Measurements from ENCODE around the gene ROBO2. TPM values are rescaled to one million over a fixed set of nuclear protein-coding genes. Genes with fewer than 3 reads are reported as not detected.

ROBO2 gene
- total and polyA plus RNA-seq, 10 of the 15 experiments (the other 5 are each of a cell fraction or from before 2014, with no cell fraction given) = 0.22 to 2.5 (median 0.81) TPM

- DNase-seq (ENCODE audit: low read depth, low spot score) (no peak), FAIRE-seq (no peak), ATAC-seq (no peak)
- RAD21 ChIA-PET (ENCODE audit: unreplicated experiment) = no interaction called here
- H3K79me2 ChIP-seq (ENCODE audit: control insufficient read depth, insufficient read depth, low read length) = no peaks in the 10 kb centered on the region
- no peak overlapping the region for H3K4me3 ChIP-seq
- H3K4me1 ChIP-seq (ENCODE audit: control insufficient read depth, insufficient read depth, low read length) = no peaks in the 10 kb centered on the region
- H3K9me3 ChIP-seq (replicated peaks; ENCODE audit: control insufficient read depth, insufficient read depth, low read length) = no peaks in the 10 kb centered on the region
- BruUV-seq (replicated peaks) = no TSS peak
- SMC1A ChIA-PET (ENCODE audit: uncharacterized antibody, unreplicated experiment) = no interaction called here
- intact Hi-C loops (cut with micrococcal nuclease; ENCODE audit: unreplicated experiment) = no loop called here
- no peak overlapping the region for H3K9ac ChIP-seq (ENCODE audit: control insufficient read depth, insufficient read depth, low read length)
- H4K20me1 ChIP-seq (ENCODE audit: control insufficient read depth, insufficient read depth) = no peaks in the 10 kb centered on the region
- no peak overlapping the region for H3K27ac ChIP-seq (ENCODE audit: control insufficient read depth, insufficient read depth)
- in situ Hi-C loops (cut with MboI) = no loop called here
- 44% methylated on average over 11 of the region's 11 CpGs for WGBS (ENCODE audit: insufficient coverage, insufficient replicate concordance, low lambda C conversion rate, missing lambda C conversion rate)
- no peak overlapping the region for H3K4me2 ChIP-seq (ENCODE audit: control insufficient read depth, insufficient read depth)
- POLR2A ChIA-PET = no interaction called here
- CTCF ChIA-PET = no interaction called here
- no peaks in the 10 kb centered on the region for H3K27me3 ChIP-seq (replicated peaks in 1 of 2; ENCODE audit: control insufficient read depth in 2 of 2, insufficient read depth in 2 of 2, low read length in 1 of 2)
- no peak overlapping the region for H2AFZ ChIP-seq (ENCODE audit: control insufficient read depth, low read depth, low read length)
- H3K36me3 ChIP-seq (ENCODE audit: control insufficient read depth in 2 of 2, insufficient read depth in 2 of 2, low read length in 1 of 2) = no peaks in the 10 kb centered on the region
- TF ChIP-seq HDAC6 (IDR thresholded peaks at IDR 0.05; ENCODE audit: unreplicated experiment) (no peak), KLF5 (IDR thresholded peaks at IDR 0.05; ENCODE audit: partially characterized antibody) (no peak), ZNF622 (IDR thresholded peaks at IDR 0.05) (no peak), SMC3 (IDR thresholded peaks at IDR 0.05; ENCODE audit: borderline replicate concordance, low read length) (no peak), RELA (IDR thresholded peaks at IDR 0.05; ENCODE audit: borderline replicate concordance, partially characterized antibody) (no peak), IKZF1 (conservative IDR thresholded peaks at IDR 0.05) (no peak), JUNB (IDR thresholded peaks at IDR 0.05) (no peak), ZZZ3 (IDR thresholded peaks at IDR 0.05; ENCODE audit: control insufficient read depth, insufficient read length, low read depth) (no peak), ASH2L (IDR thresholded peaks at IDR 0.05; ENCODE audit: borderline replicate concordance, low read depth) (no peak), TCF7 (IDR thresholded peaks at IDR 0.05; ENCODE audit: borderline replicate concordance) (no peak), SIN3A (IDR thresholded peaks at IDR 0.05; ENCODE audit: low read depth, low read length) (no peak), SREBF2 (IDR thresholded peaks at IDR 0.05; ENCODE audit: low read length) (no peak)
- TF ChIP-seq, protein P1, sequence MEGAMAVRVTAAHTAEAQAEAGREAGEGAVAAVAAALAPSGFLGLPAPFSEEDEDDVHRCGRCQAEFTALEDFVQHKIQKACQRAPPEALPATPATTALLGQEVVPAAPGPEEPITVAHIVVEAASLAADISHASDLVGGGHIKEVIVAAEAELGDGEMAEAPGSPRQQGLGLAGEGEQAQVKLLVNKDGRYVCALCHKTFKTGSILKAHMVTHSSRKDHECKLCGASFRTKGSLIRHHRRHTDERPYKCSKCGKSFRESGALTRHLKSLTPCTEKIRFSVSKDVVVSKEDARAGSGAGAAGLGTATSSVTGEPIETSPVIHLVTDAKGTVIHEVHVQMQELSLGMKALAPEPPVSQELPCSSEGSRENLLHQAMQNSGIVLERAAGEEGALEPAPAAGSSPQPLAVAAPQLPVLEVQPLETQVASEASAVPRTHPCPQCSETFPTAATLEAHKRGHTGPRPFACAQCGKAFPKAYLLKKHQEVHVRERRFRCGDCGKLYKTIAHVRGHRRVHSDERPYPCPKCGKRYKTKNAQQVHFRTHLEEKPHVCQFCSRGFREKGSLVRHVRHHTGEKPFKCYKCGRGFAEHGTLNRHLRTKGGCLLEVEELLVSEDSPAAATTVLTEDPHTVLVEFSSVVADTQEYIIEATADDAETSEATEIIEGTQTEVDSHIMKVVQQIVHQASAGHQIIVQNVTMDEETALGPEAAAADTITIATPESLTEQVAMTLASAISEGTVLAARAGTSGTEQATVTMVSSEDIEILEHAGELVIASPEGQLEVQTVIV (IDR thresholded peaks at IDR 0.05; ENCODE audit: borderline replicate concordance, partially characterized antibody) = no peak
Observed at GRCh38 chr3:77204788-77205187, 164.9 kb downstream of the ROBO2 start.

Data from GM12878 (cell line).